NCI-H1930 (cell line): ENCODE measurements around the gene IRF2.

Experiments
- DNase-seq, 2 experiments: peaks; one replicate each; lab custom pipeline; 2025; lab: John Stamatoyannopoulos, UW

IRF2 gene

GRCh38 chr4:184432127-184432922 is 42.0 kb downstream of the IRF2 start:
- no peak for DNase-seq

GRCh38 chr4:184430163-184430562 is 44.2 kb downstream of the IRF2 start:
- DNase-seq: no peak

DNA sequence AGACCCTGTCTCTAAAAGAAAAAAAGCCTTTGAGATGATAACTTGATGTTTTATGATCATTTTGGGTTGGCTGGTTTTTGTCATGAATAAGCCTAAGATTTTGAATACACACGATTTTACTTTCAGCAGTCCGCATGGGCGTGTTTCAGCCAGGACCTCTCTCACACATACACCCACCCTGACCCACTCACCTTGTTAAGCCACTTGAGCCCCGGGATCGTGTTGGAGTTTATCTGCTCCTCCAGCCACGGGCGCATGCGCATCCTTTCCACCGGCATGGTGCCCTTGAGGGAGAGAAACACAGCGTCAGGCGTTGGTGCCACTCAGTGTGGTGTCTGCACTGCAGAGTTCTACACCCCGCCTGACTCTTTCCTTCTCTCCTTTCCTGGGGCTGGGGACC is 45.6 kb downstream of the IRF2 start:
- DNase-seq: no peak

DNA sequence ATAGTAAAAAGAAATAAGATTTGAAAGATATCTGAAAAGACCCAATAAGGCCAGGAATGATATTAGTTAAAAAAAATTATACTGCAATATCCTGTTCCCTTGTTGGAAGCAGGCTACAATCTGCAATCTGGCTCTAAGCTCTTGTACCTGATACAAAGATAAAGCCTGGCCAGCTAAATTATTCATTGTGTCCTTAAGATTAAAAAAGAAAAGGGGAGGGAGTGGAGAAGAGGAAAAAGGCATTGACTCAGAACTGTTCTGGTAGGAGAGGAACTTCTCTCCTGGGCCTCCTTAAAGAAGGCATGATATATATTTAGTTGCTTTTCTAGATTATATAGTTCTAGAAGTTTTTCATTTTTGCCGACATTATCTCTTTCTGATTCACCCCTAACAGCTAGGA is 46.7 kb downstream of the IRF2 start:
- no peak for DNase-seq

DNA sequence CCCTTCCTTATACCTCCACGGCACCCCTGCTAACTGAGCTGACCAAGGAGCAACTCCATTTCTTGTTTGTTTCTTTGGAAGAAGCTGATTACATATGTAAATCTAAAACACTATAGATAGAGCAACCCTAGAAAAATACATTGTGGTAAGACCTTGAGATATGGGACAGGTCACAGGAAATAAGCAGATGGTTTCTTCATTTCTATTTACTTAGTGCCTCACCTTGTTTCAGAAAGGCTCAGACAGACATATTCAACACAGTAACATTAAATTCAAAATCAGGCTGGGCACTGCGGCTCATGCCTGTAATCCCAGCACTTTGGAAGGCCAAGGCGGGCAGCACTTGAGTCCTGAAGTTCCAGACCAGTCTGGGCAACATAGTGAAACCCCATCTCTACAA is 47.3 kb downstream of the IRF2 start:
- no peak for DNase-seq

DNA sequence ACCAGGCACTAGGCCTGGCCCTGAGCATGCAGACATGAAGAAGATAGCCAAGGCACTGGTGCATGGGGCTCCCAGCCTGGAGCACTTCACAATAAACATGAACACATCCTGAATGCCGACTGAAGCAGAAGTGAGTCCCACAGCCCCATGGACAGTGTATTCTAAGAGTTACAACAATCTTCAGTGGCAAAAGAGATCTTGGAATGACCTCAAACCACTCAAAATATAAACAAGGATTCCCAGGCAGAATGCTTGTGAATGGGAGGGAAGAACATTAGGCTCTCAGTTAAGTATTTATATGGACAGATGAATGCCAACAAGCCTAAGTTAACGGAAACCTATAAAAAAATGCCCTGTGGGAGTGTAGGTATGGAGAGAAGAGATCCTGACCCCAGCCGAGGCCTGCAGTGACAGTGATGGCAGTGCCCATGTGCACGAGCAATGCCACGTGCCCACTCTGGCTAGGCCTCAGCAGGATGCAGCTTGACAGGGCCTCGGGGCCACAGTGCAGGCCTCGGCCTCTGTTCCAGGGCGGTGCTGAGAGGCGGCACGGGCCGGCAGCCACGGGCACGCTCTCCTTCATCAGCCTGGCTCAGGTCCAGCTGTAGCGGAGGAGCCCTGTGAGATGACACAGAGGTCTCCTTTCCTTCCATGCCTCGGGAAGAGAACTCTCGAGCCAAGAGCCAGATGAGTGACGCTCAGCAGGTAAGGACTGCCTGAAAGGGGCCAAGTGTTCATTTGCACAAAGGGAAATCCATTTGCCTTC is 49.2 kb downstream of the IRF2 start:
- DNase-seq: no peak

DNA sequence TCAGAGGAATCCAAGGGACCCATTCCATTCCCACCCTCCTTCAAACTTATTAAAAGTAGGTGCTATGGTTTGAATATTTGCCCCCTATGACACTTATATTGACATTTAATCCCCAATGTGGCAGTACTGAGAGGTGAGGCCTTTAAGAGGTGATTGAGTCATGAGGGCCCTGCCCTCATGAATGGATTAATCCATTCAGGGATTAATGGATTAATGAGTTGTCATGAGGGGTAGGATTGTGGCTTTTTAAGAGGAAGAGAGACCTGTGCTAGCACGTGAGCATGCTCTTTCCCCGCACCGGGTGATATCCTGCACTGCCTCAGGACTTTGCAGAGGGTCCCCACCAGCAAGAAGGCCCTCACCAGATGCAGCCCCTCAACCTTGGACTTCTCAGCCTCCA is 50.1 kb downstream of the IRF2 start:
- DNase-seq: no peak

- no peak for DNase-seq
Measured at GRCh38 chr4:184423003-184423686, 51.2 kb downstream of the IRF2 start.

DNA sequence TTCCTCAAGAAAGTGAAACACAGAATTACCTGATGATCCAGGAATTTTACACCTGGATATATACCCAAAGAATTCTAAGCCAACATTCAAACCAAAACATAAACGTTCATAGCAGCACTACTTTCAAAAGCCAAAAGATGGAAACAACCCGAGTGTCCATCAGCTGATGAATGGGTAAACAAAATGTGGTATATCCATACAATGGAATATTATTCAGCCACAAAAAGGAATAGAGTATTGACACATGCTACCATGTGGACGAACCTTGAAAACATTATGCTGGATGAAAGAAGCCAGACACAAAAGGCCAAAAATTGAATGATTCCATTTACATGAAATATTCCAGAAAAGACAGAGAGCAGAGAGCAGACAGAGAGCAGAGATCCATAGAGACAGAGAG is 52.0 kb downstream of the IRF2 start:
- DNase-seq: no peak

DNA sequence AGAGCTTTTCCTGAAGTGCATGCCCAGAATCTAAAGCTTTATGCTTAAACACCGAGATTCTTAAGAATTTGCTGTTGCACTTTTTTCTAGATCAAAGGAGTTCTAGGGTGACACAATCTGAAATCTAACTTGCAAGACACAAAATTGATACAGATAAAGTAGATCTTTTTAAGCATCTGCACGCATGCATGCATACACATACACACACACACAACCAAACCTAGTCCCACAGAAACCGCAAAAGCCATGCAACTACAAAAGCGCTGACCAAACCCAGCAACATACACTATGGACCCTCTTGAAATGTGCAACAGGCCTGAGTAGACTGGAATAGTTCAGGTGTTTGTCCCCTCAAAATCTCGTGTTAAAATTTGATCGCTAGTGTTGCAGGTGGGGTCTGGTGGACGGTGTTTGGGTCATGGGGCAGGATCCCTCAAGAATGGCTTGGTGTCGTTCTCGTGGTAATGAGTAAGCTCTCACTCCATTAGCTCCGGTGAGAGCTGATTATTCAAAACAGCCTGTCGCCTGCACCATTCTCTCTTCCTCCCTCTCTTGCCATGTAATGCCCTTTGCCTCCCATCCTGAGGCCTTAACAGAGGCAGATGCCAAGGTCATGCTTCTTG is 52.7 kb downstream of the IRF2 start:
- DNase-seq: no peak

DNA sequence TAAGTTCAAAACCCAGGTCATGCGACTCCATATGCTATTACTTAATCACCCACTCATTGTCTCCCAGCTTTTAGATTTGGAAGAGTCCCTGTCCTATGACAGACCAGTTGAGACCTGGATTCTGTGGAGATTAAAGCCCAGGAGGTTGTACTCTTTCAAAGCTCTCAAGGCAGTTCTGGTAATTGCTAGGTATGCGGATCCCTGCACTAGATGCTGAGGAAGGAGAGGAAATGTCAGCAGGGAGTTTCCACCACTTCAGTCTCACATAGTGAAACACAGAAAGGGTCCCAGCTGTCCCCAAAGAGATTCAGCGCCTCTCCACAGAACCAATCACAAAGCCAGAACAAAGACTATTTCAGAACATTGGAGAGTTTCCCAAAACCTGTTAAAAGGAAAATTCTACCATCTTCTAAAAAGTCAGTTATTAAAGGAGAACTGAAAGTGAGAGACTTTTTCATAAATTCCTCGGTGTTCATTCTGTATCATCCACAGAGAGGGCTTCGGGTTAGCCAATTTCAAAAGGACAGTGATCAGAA is 53.4 kb downstream of the IRF2 start:
- DNase-seq: no peak

- DNase-seq: no peak
Measured at GRCh38 chr4:184420402-184420801, 53.9 kb downstream of the IRF2 start.

GRCh38 chr4:184419976-184420375 is 54.4 kb downstream of the IRF2 start:
- DNase-seq: no peak

DNA sequence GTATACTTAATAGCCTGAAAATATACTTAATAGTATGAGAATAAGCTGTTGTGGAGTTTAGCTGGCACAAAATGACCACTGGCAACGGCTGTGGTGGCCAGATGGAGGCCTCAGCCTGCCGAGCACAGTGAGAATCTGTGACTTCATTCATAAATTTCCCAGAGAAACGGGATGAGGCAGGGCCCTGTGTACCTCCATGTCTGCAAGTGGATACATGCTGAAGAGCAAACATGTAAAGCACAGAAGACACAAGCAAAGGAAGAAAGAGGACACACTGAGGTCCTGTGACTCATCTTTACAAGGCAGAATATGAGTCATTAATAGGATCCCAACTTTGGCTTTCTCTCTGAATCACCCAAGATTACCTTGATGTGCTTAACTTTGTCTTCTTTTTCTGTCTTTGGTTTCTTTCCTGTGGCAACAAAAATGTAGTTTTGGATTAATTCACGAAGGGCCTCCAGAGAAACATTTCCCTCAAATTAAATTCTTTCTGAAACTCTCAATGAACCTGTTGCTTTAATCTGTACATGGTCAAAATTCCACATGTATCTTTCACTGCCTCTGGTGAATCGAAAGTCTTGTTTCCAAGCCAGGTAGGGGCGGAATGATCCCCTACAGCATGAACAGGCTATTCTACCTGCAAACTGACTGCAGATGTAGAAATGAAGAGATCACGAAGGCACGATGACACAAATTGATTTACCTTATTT is 56.4 kb downstream of the IRF2 start:
- no peak for DNase-seq

GRCh38 chr4:184416913-184417734 is 57.2 kb downstream of the IRF2 start:
- no peak for DNase-seq

DNA sequence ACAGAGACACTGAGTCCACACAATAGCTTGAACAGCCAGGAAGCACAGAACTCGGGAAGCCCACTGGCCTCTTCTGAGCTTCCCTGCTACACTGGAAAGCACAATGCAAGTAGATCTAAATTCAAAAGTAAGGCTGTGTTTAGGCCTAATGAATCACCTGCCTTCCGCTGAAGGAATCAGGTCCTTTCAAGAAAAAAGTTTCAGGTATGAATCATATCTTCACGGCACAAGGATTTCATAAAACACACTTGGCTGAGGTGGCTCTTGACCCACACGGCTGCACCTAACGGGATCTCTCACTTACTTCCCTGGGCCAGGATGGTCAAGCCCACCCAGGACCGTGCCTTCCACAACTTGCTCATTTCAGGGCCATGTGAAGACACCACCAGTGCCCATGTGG is 59.3 kb downstream of the IRF2 start:
- DNase-seq: no peak

GRCh38 chr4:184413261-184414046 is 60.9 kb downstream of the IRF2 start:
- DNase-seq: no peak

- no peak for DNase-seq
Measured at GRCh38 chr4:184410748-184411147, 63.6 kb downstream of the IRF2 start.

DNA sequence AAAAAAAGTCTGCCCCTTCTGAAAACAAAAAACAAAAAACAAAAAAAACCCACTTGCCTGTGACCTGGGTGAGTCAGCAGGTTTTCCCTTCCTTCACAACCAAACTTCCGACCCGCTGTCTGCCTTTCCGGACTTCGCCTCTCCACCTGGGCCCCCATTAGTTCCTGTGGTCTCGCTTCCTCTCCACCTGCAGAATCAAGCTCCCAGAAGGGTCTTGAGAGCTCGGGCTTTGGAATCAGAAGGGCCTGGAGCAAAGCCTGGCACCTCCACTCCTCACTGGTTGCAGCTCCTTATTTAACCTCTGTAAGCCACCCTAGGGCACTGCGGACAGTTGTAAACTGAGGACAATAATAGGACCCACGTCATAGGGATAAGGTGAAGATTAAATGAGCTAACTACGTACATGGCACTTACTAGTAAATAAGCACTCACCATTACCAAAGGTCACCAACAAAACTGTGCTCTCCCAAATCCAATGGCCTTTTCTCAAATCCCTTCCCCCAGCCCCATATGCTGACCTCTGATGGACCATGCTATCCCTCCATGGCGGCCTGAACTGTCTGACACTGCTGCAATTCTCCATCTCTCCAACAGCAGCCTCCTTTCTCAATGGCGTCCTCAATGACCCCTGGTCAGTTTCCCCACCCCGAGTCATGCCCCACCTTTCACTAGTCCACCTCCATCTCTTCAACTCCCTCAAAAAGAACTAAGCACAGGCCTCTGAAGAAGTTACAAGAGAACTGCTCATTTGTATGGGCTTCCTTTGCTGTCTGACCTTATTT is 64.2 kb downstream of the IRF2 start:
- no peak for DNase-seq
